Stimulated activated CD8-positive, alpha-beta memory T cell treated with anti-CD3 and anti-CD28 coated beads, Interleukin-4, amount 100 ng/mL, for 1 hour (primary cell): ENCODE data around the gene NRIP2.
A peak's percentile ranks its signal among the peaks of the same experiment; 100 is the strongest.
"Not testable (repeated sequence)": the region's sequence is repeated elsewhere in the genome, so short reads cannot be mapped to it uniquely, and the experiment has no call there.

Source experiments
- DNase-seq, 2 donors: peaks; one replicate each; pipeline ENCODE4 v3.0.0-alpha.2; 2020; ENCODE audit warnings: low read depth in 2 of 2, low spot score in 1 of 2

The NRIP2 gene, protein sequence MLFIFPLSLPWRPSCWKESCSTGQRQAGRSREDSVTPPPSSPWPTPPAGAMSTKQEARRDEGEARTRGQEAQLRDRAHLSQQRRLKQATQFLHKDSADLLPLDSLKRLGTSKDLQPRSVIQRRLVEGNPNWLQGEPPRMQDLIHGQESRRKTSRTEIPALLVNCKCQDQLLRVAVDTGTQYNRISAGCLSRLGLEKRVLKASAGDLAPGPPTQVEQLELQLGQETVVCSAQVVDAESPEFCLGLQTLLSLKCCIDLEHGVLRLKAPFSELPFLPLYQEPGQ

DNA sequence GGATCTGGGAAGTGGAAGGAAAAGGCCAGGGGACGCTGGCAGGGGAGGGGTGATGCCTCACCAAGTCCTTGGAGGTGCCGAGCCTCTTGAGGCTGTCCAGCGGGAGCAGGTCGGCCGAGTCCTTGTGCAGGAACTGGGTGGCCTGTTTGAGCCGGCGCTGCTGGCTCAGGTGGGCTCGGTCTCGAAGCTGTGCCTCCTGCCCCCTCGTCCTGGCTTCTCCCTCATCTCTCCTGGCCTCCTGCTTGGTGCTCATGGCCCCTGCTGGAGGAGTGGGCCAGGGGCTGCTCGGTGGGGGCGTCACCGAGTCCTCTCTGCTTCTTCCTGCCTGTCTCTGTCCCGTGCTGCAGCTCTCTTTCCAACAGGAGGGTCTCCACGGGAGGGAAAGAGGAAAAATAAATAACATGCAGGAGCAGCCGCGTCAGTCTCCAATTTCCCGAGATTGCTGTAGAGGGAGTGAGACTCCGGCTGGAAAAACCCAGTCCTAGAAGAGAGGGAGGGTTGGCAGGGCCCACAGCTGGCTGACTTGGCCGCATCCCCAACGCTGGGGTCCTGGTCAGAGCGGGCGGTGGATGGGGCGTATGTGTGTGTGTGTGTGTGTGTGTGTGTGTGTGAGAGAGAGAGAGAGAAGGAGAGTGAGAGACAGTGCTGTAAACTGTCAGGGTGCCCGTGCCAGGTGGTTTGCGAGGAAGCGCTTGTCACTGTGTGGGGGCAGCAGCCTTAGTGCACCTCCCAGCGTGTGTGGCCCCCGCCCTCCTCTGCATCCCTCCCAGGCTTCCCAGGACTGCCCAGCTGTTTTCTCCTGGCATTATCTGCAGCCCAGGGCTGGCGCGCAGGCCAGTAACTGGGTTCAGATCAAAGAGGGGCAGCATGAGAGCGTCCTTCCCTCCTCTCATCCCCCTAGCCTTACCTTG, at the start of gene NRIP2:
NRIP2 (minus strand) TSS at position 455 of the 911 bp plus-strand sequence; CDS start at position 403, 52 bp downstream.
- DNase-seq, result no peak

DNA sequence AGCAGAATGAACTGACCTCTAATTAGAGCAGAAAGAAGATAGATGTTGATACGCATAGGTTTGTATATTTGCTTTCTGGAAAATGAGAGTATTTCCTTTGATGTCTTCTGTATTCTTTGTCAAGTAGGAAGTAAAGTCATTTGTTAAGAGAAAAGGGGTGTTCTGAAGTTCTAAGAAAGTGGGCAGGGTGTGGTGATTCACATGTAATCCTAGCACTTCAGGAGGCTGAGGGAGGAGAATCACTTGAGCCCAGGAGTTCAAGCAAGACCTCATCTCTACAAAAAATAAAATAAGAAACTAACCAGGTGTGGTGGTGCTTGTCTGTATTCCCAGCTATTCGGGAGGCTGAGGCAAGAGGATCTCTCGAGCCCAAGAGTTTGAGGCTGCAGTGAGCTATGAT, 45.0 kb upstream of the NRIP2 start:
- DNase-seq, result no peak

DNA sequence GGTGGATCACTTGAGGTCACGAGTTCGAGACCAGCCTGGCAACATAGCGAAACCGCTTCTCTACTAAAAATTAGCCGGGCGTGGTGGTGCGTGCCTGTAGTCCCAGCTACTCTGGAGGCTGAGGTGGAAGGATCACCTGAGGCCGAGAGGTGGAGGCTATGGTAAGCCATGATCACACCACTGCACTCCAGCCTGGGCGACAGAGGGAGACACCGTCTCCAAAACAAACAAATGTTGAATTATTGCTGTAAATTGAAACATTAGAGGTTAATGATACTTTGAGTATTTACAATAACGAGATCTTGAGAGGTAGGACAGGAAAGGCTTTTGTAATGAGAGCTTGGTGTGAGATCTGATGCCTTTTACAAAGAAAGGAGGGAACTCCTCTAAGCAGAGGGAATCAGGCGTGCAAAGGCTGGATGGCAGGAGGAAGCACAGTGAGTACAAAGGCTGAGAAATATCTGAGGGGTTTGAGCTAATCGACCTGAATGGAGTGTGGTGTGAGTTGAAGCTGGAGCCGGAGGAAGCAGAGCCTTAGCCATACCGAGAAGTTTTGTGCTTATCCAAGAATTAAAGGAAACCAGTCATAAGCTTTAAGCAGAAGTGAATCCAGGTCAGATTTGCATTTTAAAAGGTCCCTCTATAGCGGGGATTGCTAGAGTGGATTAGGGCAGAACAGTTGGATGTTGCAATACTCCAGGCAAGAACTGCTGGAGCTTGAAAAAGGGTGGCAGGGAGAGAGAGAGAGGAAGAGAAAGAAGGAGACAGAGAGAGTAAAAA, 43.3 kb upstream of the NRIP2 start:
- no peak for DNase-seq

DNA sequence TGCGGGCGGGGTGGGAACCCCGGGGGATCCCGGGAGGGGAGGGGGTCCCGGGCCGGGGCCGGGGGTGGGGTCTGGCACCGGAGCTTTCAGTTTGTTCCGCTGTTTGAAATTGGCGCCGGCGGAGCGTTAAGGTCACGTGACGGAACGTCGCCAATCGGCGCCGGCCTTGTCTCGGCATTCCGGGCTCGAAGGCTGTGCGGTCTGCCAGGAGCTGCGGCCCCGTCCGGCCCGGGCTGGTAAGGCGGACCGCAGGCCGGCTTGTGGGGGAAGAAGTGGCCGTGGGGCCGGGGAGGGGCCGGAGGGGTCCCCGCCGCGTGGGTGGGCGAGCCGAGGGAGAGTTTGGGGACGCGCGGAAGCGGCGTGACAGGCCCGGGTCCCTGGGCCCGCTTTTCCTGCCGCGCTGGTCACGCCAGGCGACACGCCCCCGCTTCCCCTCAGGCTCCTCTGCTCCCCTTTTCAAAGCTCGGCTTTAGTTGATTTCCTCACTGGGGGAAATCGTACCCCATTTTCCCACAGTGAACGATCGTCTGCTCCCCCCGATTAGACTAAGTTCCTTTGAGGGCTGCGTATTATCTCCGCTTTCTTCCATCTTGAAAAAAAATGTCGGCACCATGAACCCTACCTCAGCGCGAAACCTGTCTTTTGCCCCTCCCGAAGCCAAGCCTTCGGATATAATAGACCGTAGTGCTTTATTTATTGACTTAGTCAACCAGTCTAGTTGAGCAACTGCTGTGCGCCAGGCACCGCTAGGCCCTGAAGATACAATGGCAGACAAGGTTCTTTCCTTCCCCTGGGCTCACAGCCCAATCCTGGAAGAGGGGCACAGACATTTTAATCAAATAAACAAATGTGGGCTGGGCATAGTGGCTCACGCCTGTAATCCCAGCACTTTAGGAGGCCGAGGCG, 42.5 kb upstream of the NRIP2 start, which contains the start of the genes FOXM1 and RHNO1:
FOXM1 (minus strand) TSS at position 128 of the 906 bp plus-strand sequence. CDS start 2,696 bp downstream, outside the sequence.
RHNO1 (plus strand) TSS at position 177 of the 906 bp plus-strand sequence. CDS start 8,144 bp downstream, outside the sequence.
- peak; percentile 62 to 79 for DNase-seq

DNA sequence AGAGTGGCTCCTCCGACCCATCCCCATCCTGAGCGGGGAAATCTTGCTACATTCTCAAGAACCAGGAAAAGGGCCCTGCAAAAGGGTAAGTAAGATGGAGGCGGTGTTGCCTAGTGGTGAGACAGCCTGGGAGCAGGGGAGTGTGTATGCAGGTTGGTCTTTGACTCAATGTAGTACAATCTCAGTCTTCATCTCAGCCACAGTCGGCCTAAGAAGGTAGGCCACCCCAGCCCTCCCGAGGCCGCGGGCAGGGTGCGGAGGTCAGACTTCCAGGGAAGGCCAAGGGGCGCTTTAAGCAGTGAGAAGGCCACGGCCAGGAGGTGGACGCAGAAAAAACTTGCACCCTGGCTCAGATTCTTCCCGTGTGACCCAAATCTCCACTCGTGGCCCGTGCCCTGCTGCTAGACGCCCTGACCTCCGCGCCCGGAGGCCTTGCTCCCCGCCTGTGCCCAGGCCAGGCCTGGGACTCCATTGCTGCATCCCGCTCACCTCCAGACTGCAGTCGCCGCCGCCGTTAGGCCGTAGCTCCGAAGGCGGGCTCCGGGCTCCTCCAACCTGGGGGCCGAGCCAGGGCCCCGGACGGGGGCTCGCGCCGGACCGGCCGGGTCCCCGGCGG, 41.7 kb upstream of the NRIP2 start:
- DNase-seq, result no peak

DNA sequence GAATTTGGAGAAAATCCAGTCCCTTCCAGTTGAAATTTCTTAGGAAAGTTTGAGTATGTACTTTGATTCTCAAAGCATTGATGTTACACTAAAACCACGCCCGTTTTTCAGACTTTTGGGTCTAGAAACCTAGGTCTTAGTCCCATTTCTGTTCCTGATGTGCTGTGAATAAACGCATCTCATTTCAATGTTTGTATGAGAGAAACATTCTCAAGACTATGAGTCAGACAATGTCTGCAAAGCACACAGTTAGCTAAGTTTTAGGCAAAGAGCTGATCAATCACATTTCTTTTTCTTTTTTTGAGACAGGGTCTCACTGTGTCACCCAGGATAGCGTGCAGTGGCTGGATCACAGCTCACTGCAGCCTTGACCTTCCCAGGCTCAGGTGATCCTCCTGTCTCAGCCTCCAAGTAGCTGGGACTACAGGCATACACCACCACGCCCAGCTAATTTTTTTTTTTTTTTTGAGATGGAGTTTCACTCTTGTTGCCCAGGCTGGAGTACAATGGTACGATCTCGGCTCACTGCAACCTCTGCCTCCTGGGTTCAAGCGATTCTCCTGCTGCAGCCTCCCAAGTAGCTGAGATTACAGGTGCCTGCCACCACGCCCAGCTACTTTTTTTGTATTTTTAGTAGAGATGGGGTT, 34.3 kb upstream of the NRIP2 start:
- not testable (repeated sequence) for DNase-seq

DNA sequence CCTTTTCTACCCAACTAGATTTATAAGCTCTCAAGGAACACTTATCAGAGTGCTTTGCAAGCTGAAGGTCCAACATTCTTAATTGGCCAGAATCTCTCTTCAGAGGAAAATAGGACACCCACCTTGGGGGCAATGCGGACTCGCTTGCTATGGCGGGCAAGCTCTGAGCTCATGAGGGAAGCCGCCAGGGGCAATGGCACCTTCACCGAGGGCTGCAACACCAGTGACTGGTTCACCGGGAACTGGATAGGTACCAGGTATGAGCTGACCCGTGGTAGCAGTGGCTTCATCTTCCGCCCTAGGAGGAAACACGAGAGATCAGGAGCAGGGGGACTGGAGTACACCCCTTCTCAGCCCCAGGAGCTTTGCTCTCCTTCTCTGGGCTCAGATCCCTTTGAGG, 29.4 kb upstream of the NRIP2 start:
- DNase-seq, result no peak

DNA sequence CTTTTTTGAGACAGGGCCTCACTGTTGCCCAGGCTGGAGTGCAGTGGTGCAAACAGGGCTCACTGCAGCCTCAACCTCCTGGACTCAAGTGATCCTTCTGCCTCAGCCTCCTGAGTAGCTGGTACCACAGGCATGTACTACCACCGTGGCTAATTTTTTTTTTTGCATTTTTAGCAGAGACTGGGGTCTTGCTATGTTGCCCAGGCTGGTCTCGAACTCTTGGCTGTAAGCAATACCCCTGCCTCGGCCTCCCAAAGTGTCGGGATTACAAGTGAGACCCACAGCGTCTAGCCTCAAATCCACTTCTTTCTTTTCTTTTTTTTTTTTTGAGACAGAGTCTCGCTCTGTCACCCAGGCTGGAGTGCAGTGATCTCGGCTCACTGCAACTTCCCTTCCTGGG, 28.6 kb upstream of the NRIP2 start:
- not testable (repeated sequence) for DNase-seq

DNA sequence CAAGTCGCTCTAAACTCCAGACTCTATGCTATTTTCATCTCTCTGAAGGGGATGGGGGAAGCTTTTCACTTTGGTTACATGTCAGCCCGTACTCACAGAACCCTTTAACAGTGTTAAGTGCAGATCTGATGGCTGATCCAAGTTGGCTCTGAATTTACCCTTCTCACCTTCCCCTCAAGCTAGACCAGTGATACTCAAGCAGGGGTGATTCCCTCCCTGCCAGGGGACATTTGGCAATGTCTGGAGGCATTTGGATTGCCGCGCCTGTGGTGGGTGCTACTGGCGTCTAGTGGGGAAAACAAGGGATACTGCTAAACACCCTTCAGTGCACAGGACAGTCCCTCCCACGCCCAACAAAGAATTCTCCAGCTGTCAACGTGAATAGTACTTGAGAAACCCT, 28.0 kb upstream of the NRIP2 start:
- no peak for DNase-seq

DNA sequence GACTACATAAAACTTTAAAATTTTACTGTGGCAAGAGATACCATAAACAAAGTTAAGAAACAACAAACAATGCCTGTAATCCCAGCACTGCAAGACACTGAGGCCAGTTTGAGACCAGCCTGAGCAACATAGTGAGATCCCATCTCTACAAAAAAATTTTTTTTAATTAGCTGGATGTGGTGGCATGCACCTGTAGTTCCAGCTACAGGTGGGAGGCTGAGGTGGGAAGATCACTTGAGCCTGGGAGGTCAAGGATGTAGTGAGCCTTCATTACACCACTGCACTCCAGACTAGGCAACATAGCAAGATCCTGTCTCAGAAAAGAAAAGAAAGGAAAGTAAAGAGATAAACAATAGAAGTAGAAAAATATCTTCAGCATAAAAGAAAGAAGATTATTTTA, 25.3 kb upstream of the NRIP2 start:
- no peak for DNase-seq

DNA sequence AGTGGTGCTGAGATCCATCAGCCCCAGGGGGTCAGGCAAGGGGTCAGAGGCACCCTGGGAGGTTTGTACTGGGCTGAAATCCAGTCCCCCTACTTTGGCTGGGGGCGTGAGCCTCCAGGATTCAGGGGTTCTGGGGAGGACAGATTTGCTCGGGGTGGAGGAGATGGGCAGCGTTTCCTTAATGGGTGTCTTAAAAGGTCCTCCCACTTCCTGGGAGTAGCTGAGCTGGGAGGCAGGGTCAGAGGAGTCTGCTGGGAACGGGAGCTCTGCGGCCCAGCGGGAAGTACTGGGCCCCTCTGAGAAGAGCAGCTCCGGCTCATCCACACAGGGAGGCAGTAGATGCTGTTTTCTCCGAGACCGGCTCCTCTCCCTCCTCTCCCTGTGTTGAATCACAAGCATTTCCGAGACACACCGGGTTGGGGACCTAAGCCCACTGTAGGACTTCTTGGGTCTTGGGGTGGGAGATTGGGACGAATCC, 24.1 kb upstream of the NRIP2 start:
- no peak for DNase-seq

DNA sequence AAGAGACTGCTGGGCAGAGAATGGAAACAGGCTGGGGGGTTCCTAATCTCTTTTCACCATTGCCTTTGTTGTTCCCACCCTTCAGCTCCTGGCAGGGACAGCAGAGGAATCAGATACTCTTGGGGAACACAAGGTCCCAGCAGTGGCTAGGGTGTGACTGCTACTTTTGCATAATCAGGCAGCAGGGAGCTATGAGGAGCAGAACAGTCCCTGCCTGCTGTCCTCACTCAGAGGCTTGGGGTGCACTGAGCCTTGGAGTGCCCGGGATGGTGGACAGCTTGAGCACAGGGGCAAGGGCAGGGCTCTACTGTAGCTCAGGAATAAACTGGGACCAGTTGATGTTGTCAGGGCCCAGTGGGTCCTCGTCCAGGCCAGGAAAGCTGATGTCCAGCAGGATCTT, 23.5 kb upstream of the NRIP2 start:
- DNase-seq, result no peak

DNA sequence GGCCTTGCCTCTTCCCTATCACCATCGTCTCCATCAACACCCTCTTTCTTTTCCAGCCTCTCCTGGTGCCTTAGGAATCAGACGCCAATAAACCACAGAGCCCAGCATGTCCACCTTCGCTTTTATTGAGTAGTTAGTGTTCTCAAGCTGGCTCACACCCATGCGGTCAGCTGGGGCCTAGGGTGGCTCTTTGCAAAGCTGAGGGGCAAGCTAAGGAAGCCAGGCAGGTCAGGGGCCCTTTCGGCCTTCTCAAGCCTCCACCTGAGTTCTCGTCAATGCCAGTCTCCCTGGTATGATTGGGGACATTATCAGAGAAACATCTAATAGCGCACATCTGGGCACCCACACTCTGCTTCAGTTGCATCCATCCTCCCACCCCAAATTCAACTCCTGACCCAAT, 22.7 kb upstream of the NRIP2 start:
- DNase-seq, result no peak

DNA sequence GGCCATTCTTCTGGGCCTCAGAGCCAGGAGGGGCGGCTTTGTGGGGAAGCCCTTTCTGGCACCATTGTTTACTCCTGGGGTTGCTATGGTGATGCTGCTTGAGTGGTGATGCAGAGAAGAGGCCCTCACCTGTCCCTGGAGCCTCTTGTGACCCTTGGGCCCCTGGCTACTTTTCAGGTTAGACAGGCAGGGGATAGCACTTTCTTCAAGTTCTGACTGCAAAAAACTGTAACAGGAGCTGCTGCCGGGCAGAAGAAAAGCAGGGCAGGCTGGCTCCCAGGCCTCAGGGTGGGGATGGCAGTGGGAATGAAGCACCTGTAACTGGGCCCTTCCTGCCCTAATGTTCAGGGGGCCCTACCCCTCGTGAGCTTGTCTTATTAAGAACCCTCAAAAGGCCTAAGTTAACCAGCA, 22.2 kb upstream of the NRIP2 start, which contains the start of gene TEX52:
TEX52 (minus strand) TSS at position 19 of the 411 bp plus-strand sequence; CDS start at position 6, 13 bp downstream.
- no peak for DNase-seq

DNA sequence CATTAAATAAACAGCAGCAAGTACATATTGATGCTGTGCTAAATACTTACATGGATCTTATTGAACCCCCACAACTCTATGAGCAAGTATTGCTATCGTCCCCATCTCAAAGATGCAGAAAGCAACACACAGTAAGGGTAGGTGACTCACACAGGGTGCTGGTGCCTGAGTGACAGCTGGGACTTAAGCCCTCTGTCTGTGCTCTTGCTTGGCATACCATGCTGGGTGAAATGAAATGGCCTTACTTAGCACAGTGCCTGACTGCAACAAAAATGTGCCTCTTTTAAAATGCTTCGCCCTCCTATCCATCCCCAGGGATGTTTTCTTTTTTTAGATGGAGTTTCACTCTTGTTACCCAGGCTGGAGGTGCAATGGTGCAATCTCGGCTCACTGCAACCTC, 21.2 kb upstream of the NRIP2 start:
- no peak for DNase-seq

DNA sequence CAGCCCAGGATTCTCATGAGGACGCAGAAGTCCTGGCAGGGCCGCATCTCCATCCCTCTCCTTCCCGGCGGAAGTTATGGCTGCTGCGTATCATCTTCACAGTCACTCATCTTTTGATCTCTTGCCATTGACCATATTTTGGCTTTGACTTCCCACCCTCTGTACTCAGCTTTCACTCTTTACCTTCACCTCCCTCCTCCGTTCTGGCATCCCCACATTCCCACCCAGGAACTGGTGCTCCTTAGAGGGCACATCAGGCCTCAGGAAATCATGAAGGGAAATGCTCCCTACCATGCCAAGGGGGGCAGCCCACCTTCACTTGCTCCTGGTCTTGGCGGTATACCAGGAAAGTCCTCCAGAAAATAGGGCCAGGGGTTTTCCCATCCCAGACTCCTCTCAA, 20.7 kb upstream of the NRIP2 start:
- DNase-seq, result no peak

DNA sequence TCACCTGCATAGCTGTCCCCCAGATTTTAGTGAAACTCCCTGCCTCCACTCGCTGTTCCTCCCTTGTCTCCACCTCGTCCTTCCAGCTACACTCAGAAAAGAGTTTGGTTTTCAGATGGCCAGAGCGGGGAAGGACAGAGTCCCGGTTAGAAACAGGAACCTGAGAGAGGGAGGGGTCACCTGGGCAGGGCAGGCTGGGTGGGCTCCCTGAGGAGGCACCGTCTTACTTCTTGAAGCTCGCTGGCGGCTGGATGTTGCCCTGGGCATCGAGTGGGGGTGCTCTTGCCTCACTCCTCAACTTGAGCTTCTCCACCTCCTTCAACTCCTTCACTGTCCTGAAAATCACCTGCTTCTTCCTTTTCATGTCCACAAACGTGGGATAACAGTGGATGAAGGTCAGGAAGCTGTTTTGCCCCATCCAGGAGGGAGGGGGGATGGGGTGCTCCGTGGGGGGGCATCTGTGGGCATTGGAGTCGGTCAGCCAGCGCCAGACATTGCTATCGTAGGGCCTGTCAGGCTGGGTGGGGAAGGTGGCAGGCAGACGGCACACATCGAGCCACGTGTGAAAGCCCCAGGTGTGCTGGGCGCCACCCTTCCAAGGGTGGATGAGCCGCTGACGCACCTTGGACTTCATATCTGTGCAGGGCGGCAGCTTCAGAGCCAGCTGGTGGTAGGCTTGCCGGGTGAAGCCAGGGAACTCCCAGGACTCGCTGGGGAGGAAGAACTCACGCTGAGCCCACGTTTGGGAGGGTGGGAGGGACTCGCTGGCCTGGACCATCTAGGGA, 20.0 kb upstream of the NRIP2 start:
- no peak for DNase-seq

DNA sequence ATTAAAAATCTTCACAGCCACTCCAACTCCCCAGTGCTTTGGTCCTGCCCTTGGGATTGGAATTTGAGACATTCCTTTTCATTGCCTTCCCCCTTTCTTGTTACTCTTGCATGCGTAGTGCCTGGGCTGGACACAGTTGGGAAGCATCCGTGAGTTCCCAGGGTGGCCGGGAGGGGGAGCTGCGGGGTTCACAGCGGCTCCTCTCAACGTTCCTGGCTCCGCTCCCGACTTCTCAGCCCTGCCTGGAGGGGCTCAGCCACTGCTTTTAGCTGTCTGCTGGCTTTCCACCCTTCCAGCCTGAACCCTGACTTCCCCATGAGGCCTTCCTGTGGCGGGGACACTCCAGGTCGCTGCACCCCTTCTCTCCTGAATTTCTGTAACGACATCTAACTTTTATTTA, 18.8 kb upstream of the NRIP2 start:
- no peak for DNase-seq
